HepG2 (cell line): ENCODE results near the gene SLC13A3. TPM values are rescaled to one million over a fixed set of nuclear protein-coding genes. Genes with fewer than 3 reads are reported as not detected.

Experiments
- ARID2 ChIP-seq: sonication (generic); formaldehyde crosslinking; IDR thresholded peaks from 2 replicates; pipeline ENCODE4 v1.8.1; 2022; ENCODE audit warnings: mild to moderate bottlenecking, missing genetic modification reagents, borderline replicate concordance
- FLYWCH1 ChIP-seq: sonication (generic); formaldehyde crosslinking; IDR thresholded peaks from 2 replicates; pipeline ENCODE4 v1.8.1; 2023; ENCODE audit warnings: mild to moderate bottlenecking, missing genetic modification reagents
- FOXK2 ChIP-seq: fragments of 450-650 bp; IDR thresholded peaks from 2 replicates; pipeline ENCODE4 v1.6.1; 2016
- GTF2F1 ChIP-seq: fragments of 150-350 bp; IDR thresholded peaks from 2 replicates; pipeline ENCODE4 v1.6.1; 2014; ENCODE audit warnings: low read length
- HDAC2 ChIP-seq: sonication (generic); formaldehyde crosslinking; IDR thresholded peaks from 2 replicates; pipeline ENCODE4 v1.4.0; 2020; ENCODE audit warnings: missing genetic modification reagents
- HMG20A ChIP-seq: IDR thresholded peaks from 2 replicates; pipeline ENCODE4 v1.6.1; 2016; ENCODE audit warnings: borderline replicate concordance
- HNF4A ChIP-seq: sonication (generic); formaldehyde crosslinking; IDR thresholded peaks from 2 replicates; pipeline ENCODE4 v1.4.0; 2020; ENCODE audit warnings: missing genetic modification reagents
- HNF4G ChIP-seq, 2 experiments: sonication (generic) in 1 of 2; formaldehyde crosslinking in 1 of 2; IDR thresholded peaks; 2 replicates each; pipeline versions ENCODE4 v1.4.0 to v1.6.1; 2011 to 2020; ENCODE audit warnings: borderline replicate concordance in 2 of 2, low read depth in 2 of 2, mild to moderate bottlenecking in 2 of 2, low read length in 1 of 2, missing genetic modification reagents in 1 of 2, moderate library complexity in 1 of 2
- KDM4B ChIP-seq: sonication (generic); formaldehyde crosslinking; IDR thresholded peaks from 2 replicates; pipeline ENCODE4 v1.4.0; 2020; ENCODE audit warnings: missing genetic modification reagents
- NONO ChIP-seq, 2 experiments: fragments of 450-650 bp in 1 of 2; sonication (generic) in 1 of 2; formaldehyde crosslinking in 1 of 2; IDR thresholded peaks in 1 of 2; conservative IDR thresholded peaks in 1 of 2; 2 replicates each; pipeline versions ENCODE4 v1.6.1 to v1.8.0; 2017 to 2022; ENCODE audit warnings: mild to moderate bottlenecking in 1 of 2, missing genetic modification reagents in 1 of 2, moderate library complexity in 1 of 2
- RCOR2 ChIP-seq: IDR thresholded peaks from 2 replicates; pipeline ENCODE4 v1.6.1; 2016; ENCODE audit warnings: missing biosample characterization, missing genetic modification reagents
- SALL1 ChIP-seq: sonication (generic); formaldehyde crosslinking; IDR thresholded peaks from 2 replicates; pipeline ENCODE4 v1.8.0; 2022; ENCODE audit warnings: mild to moderate bottlenecking, missing genetic modification reagents
- SAP130 ChIP-seq: IDR thresholded peaks from 2 replicates; pipeline ENCODE4 v1.6.1; 2016; ENCODE audit warnings: low read depth
- ZC3H4 ChIP-seq: sonication (generic); formaldehyde crosslinking; IDR thresholded peaks from 2 replicates; pipeline ENCODE4 v1.4.0; 2020; ENCODE audit warnings: missing genetic modification reagents, borderline replicate concordance
- ZFP36L2 ChIP-seq: sonication (generic); formaldehyde crosslinking; IDR thresholded peaks from 2 replicates; pipeline ENCODE4 v1.4.0; 2020; ENCODE audit warnings: missing genetic modification reagents
- ZFP62 ChIP-seq: sonication (generic); formaldehyde crosslinking; IDR thresholded peaks from 2 replicates; pipeline ENCODE4 v1.4.0; 2020; ENCODE audit warnings: missing genetic modification reagents
- ZMYM2 ChIP-seq: sonication (generic); formaldehyde crosslinking; IDR thresholded peaks from 2 replicates; pipeline ENCODE4 v1.8.0; 2022; ENCODE audit warnings: mild to moderate bottlenecking, missing genetic modification reagents
- ZNF101 ChIP-seq: sonication (generic); formaldehyde crosslinking; IDR thresholded peaks from 2 replicates; pipeline ENCODE4 v1.4.0; 2020; ENCODE audit warnings: mild to moderate bottlenecking, low read depth, missing genetic modification reagents, borderline replicate concordance
- ZNF180 ChIP-seq: sonication (generic); formaldehyde crosslinking; IDR thresholded peaks from 2 replicates; pipeline ENCODE4 v1.4.0; 2020; ENCODE audit warnings: low read depth, missing genetic modification reagents, borderline replicate concordance
- ZNF264 ChIP-seq: sonication (generic); formaldehyde crosslinking; IDR thresholded peaks from 2 replicates; pipeline ENCODE4 v1.4.0; 2020; ENCODE audit warnings: missing genetic modification reagents
- ZNF430 ChIP-seq: sonication (generic); formaldehyde crosslinking; IDR thresholded peaks from 2 replicates; pipeline ENCODE4 v1.9.0; 2021; ENCODE audit warnings: mild to moderate bottlenecking, missing genetic modification reagents
- ZNF614 ChIP-seq: IDR thresholded peaks from 2 replicates; pipeline ENCODE4 v1.6.1; 2018; ENCODE audit warnings: missing biosample characterization, missing genetic modification reagents, inconsistent platforms, borderline replicate concordance
- ZNF615 ChIP-seq: sonication (generic); formaldehyde crosslinking; IDR thresholded peaks from 2 replicates; pipeline ENCODE4 v1.5.0; 2020; ENCODE audit warnings: mild to moderate bottlenecking, missing genetic modification reagents, borderline replicate concordance
- polyA plus RNA-seq, 8 experiments: library from polyadenylated mRNA; depleted of rRNA in 3 of 8; stranded (reverse) in 7 of 8; unstranded in 1 of 8; fragments of >200 nt; fragmentation: Illumina TruSeq in 4 of 8; extraction: Trizol in 4 of 8; gene quantifications; 2 replicates each; pipeline versions ENCODE4 v1.2.1 to v1.2.3, GENCODE V29; 2011 to 2016; ENCODE audit warnings: low read depth in 4 of 8, missing spikeins in 1 of 8, mixed read lengths in 1 of 8; ENCODE audit not compliant: insufficient read depth in 1 of 8
- total RNA-seq, 5 experiments: library from RNA; depleted of rRNA; stranded (reverse); fragments of >200 nt; fragmentation: Illumina TruSeq; extraction: Trizol; gene quantifications; 2 replicates each; pipeline ENCODE4 v1.2.3, GENCODE V29; 2016; ENCODE audit warnings: low read depth in 1 of 5
- TF ChIP-seq, protein P1 (sequence below): sonication (generic); formaldehyde crosslinking; IDR thresholded peaks from 2 replicates; pipeline ENCODE4 v1.9.0; 2021; ENCODE audit warnings: missing genetic modification reagents, mild to moderate bottlenecking, borderline replicate concordance
- TF ChIP-seq, protein P2 (sequence below): sonication (generic); formaldehyde crosslinking; IDR thresholded peaks from 2 replicates; pipeline ENCODE4 v1.4.0; 2020; ENCODE audit warnings: missing genetic modification reagents
- TF ChIP-seq, protein P3 (sequence below): sonication (generic); formaldehyde crosslinking; IDR thresholded peaks from 2 replicates; pipeline ENCODE4 v1.4.0; 2020; ENCODE audit warnings: mild to moderate bottlenecking, low read depth, missing genetic modification reagents
- TF ChIP-seq, protein P4 (sequence below): sonication (generic); formaldehyde crosslinking; IDR thresholded peaks from 2 replicates; pipeline ENCODE4 v1.8.0; 2022; ENCODE audit warnings: missing genetic modification reagents, low read depth, mild to moderate bottlenecking, borderline replicate concordance

The SLC13A3 gene
- total and polyA plus RNA-seq, 2 of the 13 experiments (the other 11 are each of a cell fraction or from before 2014, with no cell fraction given): 66.5 to 76.0 TPM

DNA sequence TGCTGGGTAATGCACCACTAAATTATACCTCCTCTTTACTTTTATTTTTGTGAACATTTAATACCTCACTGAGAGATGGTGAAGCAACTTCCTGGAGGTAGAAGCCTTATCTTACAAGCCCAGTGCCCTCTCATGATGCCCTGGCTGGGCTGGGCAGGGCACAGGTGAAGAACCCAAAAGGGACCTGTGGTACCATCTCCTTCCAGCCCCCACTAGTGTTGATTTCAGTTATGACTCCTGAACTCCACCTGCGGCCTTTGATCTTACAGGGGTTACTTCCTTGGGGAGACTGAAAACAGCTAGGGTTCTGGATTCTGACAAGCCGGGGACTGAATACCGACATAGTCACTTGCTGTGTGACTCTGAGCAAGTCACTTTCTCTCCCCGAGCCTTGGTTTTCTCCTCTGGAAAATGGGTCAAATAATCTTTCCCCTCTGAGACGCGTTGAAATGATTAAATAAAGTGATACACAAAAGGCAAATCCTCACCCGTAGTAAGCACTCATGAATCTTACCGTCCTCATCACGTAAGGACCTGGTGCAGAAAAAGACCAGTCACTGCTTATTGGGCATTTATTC, 1.2 kb downstream of the SLC13A3 start (continued):
- no peak for TF ChIP-seq ZNF430
- TF ChIP-seq SAP130 (CRISPR knock-in tag): 0 out of 2 replicates have a peak, but pooled peaks have one; percentile 28
- TF ChIP-seq, protein P1, sequence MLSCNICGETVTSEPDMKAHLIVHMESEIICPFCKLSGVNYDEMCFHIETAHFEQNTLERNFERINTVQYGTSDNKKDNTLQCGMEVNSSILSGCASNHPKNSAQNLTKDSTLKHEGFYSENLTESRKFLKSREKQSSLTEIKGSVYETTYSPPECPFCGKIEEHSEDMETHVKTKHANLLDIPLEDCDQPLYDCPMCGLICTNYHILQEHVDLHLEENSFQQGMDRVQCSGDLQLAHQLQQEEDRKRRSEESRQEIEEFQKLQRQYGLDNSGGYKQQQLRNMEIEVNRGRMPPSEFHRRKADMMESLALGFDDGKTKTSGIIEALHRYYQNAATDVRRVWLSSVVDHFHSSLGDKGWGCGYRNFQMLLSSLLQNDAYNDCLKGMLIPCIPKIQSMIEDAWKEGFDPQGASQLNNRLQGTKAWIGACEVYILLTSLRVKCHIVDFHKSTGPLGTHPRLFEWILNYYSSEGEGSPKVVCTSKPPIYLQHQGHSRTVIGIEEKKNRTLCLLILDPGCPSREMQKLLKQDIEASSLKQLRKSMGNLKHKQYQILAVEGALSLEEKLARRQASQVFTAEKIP (CRISPR knock-in tag): no peak
- TF ChIP-seq NONO (IDR thresholded peaks at IDR 0.05): no peak
- TF ChIP-seq NONO (CRISPR knock-in tag; conservative IDR thresholded peaks at IDR 0.05): no peak
- TF ChIP-seq ZNF264 (CRISPR knock-in tag): no peak
- no peak for TF ChIP-seq KDM4B (CRISPR knock-in tag)
- no peak for TF ChIP-seq ZNF101 (CRISPR knock-in tag)
- TF ChIP-seq, protein P2, sequence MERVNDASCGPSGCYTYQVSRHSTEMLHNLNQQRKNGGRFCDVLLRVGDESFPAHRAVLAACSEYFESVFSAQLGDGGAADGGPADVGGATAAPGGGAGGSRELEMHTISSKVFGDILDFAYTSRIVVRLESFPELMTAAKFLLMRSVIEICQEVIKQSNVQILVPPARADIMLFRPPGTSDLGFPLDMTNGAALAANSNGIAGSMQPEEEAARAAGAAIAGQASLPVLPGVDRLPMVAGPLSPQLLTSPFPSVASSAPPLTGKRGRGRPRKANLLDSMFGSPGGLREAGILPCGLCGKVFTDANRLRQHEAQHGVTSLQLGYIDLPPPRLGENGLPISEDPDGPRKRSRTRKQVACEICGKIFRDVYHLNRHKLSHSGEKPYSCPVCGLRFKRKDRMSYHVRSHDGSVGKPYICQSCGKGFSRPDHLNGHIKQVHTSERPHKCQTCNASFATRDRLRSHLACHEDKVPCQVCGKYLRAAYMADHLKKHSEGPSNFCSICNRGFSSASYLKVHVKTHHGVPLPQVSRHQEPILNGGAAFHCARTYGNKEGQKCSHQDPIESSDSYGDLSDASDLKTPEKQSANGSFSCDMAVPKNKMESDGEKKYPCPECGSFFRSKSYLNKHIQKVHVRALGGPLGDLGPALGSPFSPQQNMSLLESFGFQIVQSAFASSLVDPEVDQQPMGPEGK (CRISPR knock-in tag): peak; percentile 52
- no peak for TF ChIP-seq ZC3H4 (CRISPR knock-in tag)
- TF ChIP-seq, protein P3, sequence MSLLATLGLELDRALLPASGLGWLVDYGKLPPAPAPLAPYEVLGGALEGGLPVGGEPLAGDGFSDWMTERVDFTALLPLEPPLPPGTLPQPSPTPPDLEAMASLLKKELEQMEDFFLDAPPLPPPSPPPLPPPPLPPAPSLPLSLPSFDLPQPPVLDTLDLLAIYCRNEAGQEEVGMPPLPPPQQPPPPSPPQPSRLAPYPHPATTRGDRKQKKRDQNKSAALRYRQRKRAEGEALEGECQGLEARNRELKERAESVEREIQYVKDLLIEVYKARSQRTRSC (CRISPR knock-in tag): no peak; the same call in 1 of the 2 replicates
- TF ChIP-seq ZNF615 (CRISPR knock-in tag): no peak
- TF ChIP-seq ZFP62: no peak
- no peak for TF ChIP-seq RCOR2 (CRISPR knock-in tag)
- TF ChIP-seq FOXK2: no peak
- no peak for TF ChIP-seq GTF2F1
- TF ChIP-seq ZNF614: 0 out of 2 replicates have a peak, but pooled peaks have one; percentile 42
- TF ChIP-seq FLYWCH1 (CRISPR knock-in tag): 0 out of 2 replicates have a peak, but pooled peaks have one; percentile 49
- peak; percentile 21; the same call in 1 of the 2 replicates for TF ChIP-seq HMG20A
- peak; percentile 47; the same call in 1 of the 2 replicates for TF ChIP-seq HNF4A (CRISPR knock-in tag)
- no peak for TF ChIP-seq ARID2 (CRISPR knock-in tag)
- TF ChIP-seq ZFP36L2 (CRISPR knock-in tag): no peak
- 0 out of 2 replicates have a peak, but pooled peaks have one; percentile 4 for TF ChIP-seq SALL1 (CRISPR knock-in tag)
- TF ChIP-seq ZNF180 (CRISPR knock-in tag): no peak
- TF ChIP-seq, protein P4, sequence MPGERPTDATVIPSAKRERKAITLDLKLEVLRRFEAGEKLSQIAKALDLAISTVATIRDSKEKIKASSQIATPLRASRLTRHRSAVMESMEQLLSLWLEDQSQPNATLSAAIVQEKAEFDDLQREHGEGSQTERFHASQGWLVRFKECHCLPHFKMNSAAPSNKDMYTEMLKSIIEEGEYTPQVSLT (CRISPR knock-in tag): no peak
- peak; percentile 44 for TF ChIP-seq ZMYM2 (CRISPR knock-in tag)
- TF ChIP-seq HDAC2 (CRISPR knock-in tag): no peak; the same call in 1 of the 2 replicates
- peak; percentile 74 for TF ChIP-seq HNF4G (IDR thresholded peaks at IDR 0.05; ENCODE audit: borderline replicate concordance, low read depth, low read length)
- no peak for TF ChIP-seq HNF4G (CRISPR knock-in tag; IDR thresholded peaks at IDR 0.05; ENCODE audit: borderline replicate concordance, low read depth)
